SHP77 treated with DMSO at 0.1 percent for 48 hours (cell line): ENCODE data around the gene RMC1.
"Not testable (repeated sequence)": the region's sequence is repeated elsewhere in the genome, so short reads cannot be mapped to it uniquely, and the experiment has no call there.

Source experiments
- DNase-seq: peaks from one replicate; lab custom pipeline; 2025; lab: John Stamatoyannopoulos, UW

The RMC1 gene

GRCh38 chr18:23498117-23498516, 5.2 kb upstream of the RMC1 start:
- no peak for DNase-seq

- peak; percentile 21 for DNase-seq
Measured at GRCh38 chr18:23498877-23499276, 4.4 kb upstream of the RMC1 start.

- DNase-seq, result no peak
Measured at GRCh38 chr18:23499291-23499781, 4.0 kb upstream of the RMC1 start.

GRCh38 chr18:23501626-23502025, 1.7 kb upstream of the RMC1 start:
- DNase-seq, result no peak

- DNase-seq, result no peak
Measured at GRCh38 chr18:23502516-23503037, 734 bp upstream of the RMC1 start.

- DNase-seq, result no peak
Measured at GRCh38 chr18:23503963-23504344, 643 bp downstream of the RMC1 start.

- DNase-seq, result no peak
Measured at GRCh38 chr18:23504720-23505119, 1.4 kb downstream of the RMC1 start.

- no peak for DNase-seq
Measured at GRCh38 chr18:23506393-23506792, 3.1 kb downstream of the RMC1 start.

GRCh38 chr18:23510923-23511322, 7.6 kb downstream of the RMC1 start:
- not testable (repeated sequence) for DNase-seq

GRCh38 chr18:23512216-23512615, 8.9 kb downstream of the RMC1 start:
- DNase-seq, result not testable (repeated sequence)

GRCh38 chr18:23512641-23513040, 9.3 kb downstream of the RMC1 start:
- DNase-seq, result no peak

- DNase-seq, result peak; percentile 54
Measured at GRCh38 chr18:23515911-23516546, 12.7 kb downstream of the RMC1 start.

GRCh38 chr18:23519734-23520133, 16.4 kb downstream of the RMC1 start:
- DNase-seq, result no peak

GRCh38 chr18:23521271-23521670, 18.0 kb downstream of the RMC1 start:
- no peak for DNase-seq

- no peak for DNase-seq
Measured at GRCh38 chr18:23521907-23522306, 18.6 kb downstream of the RMC1 start.

GRCh38 chr18:23523429-23524212, 20.3 kb downstream of the RMC1 start:
- DNase-seq, result no peak

- no peak for DNase-seq
Measured at GRCh38 chr18:23524213-23524707, 20.9 kb downstream of the RMC1 start.

- DNase-seq, result no peak
Measured at GRCh38 chr18:23526501-23527063, 23.3 kb downstream of the RMC1 start.

- no peak for DNase-seq
Measured at GRCh38 chr18:23528580-23529472, 25.5 kb downstream of the RMC1 start.

- no peak for DNase-seq
Measured at GRCh38 chr18:23529604-23530003, 26.3 kb downstream of the RMC1 start.

GRCh38 chr18:23530195-23530594, 26.9 kb downstream of the RMC1 start:
- no peak for DNase-seq

GRCh38 chr18:23531912-23532311, 28.6 kb downstream of the RMC1 start:
- no peak for DNase-seq
